ENCODE results near the gene CASP10.

DNA sequence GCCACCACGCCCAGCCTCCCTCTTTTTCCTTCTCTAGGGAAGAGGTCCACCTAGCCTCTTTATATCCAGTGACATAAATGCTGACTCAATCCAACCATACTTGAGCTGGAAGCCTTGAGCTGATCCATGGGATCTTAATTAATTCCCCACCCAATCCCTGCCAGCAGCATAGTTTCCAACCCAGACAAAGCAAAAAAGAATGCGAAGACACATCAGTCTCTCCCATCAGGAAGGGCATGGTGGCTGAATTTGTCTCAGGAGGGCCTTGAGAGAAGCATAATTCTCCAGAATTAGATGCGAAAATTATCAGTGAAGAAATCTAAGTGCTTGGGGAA is 22.5 kb downstream of the CASP10 start:
- no peak for TF ChIP-seq CTCF (conservative IDR thresholded peaks at IDR 0.05; ENCODE audit: low read depth, low read length)
- TF ChIP-seq EZH2 (IDR thresholded peaks at IDR 0.05; ENCODE audit: borderline replicate concordance, low read depth, low read length, poor library complexity, severe bottlenecking), result no peak

All from A673 (cell line).